ENCODE results near the gene WBP4. TPM values are rescaled to one million over a fixed set of nuclear protein-coding genes. Genes with fewer than 3 reads are reported as not detected.

WBP4 gene
- total RNA-seq, 2 donors from 2014 or later = 5.3 to 8.6 TPM

DNA sequence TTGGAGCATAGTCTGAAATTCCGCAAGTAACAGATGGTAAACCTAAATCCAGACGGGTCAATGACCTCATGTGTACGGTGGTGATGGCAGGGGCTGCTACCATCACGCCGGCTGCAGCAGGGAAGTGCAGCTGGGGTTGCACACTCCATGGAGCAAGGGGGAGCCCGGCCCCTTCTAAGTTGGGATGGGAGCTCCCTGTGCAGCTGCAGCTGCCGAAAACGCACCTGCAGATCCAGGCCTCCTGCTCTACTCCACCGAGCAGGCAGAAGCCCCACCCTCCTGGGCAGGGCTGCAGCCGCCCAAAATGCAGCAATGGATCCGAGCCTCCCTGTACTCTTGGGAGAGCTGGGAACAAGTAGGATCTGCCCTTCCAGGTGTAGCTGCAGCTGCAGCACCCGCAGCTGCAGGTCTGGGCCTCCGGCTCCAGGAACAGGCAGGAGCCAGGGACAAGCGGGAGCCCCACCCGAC is 45.8 kb downstream of the WBP4 start:
- H3K4me3 ChIP-seq = no peak overlapping the region
- no peak for TF ChIP-seq CTCF (IDR thresholded peaks at IDR 0.05)
- H3K9me3 ChIP-seq = no peaks in the 10 kb centered on the region
- WGBS, 2 donors = 81 to 95% methylated on average over 10 to 14 of the region's 15 CpGs
- ATAC-seq (no peak), DNase-seq (no peak)
- H3K36me3 ChIP-seq (replicated peaks in 1 of 2; ENCODE audit: insufficient read depth in 1 of 2, low read depth in 2 of 2) = no peaks in the 10 kb centered on the region
- H3K27ac ChIP-seq = no peak overlapping the region
- H3K4me1 ChIP-seq = no peaks in the 10 kb centered on the region
- intact Hi-C loops (cut with DNase I) = no loop called here
- H3K27me3 ChIP-seq = no peaks in the 10 kb centered on the region

DNA sequence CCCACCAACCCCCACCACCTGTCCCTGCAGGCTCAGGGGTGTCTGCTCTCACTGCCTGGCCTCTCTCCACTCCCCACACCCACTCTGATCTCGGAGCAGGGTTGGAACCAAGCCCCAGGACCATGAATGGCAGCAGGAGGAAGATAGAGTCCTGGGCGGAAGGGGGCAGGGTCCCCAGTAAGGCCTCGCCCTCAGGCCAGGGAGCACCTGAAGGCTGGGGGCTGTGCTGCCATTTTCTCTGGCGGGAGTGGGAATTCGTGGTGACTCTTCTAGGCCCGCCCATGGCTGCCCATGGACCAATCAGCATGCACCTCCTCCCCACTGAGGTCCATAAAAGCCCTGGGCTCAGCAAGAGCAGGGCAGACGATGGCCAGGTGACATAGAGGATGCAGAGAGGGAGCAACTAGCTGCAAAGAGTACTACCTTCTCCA is 46.3 kb downstream of the WBP4 start:
- no peaks in the 10 kb centered on the region for H3K9me3 ChIP-seq
- intact Hi-C loops (cut with DNase I) = no loop called here
- 79 to 88% methylated on average over 5 to 7 of the region's 7 CpGs for WGBS, 2 donors
- DNase-seq (no peak), ATAC-seq (no peak)
- no peaks in the 10 kb centered on the region for H3K4me1 ChIP-seq
- no peaks in the 10 kb centered on the region for H3K36me3 ChIP-seq (replicated peaks in 1 of 2; ENCODE audit: insufficient read depth in 1 of 2, low read depth in 2 of 2)
- H3K27ac ChIP-seq = no peak overlapping the region
- TF ChIP-seq CTCF (IDR thresholded peaks at IDR 0.05) = no peak
- no peak for TF ChIP-seq POLR2A (IDR thresholded peaks at IDR 0.05)
- H3K4me3 ChIP-seq = no peak overlapping the region
- H3K27me3 ChIP-seq = no peaks in the 10 kb centered on the region

- Histone ChIP-seq H3K27me3 (no peaks in the 10 kb centered on the region), H3K4me3 (no peak overlapping the region), H3K9me3 (no peaks in the 10 kb centered on the region), H3K4me1 (no peaks in the 10 kb centered on the region), H3K27ac (no peak overlapping the region), H3K36me3 (replicated peaks in 1 of 2; ENCODE audit: insufficient read depth in 1 of 2, low read depth in 2 of 2) (no peaks in the 10 kb centered on the region)
- TF ChIP-seq POLR2A (IDR thresholded peaks at IDR 0.05) (no peak), CTCF (IDR thresholded peaks at IDR 0.05) (no peak)
- intact Hi-C loops (cut with DNase I) = no loop called here
- no peak for DNase-seq
- ATAC-seq = no peak
- WGBS, 2 donors = 87 to 90% methylated on average over 7 of the region's 7 CpGs
Measured at GRCh38 chr13:41111454-41111853, 50.1 kb downstream of the WBP4 start.

- Histone ChIP-seq H3K36me3 (replicated peaks in 1 of 2; ENCODE audit: insufficient read depth in 1 of 2, low read depth in 2 of 2) (no peaks in the 10 kb centered on the region), H3K4me1 (no peaks in the 10 kb centered on the region), H3K27ac (no peak overlapping the region), H3K27me3 (no peaks in the 10 kb centered on the region), H3K9me3 (no peaks in the 10 kb centered on the region), H3K4me3 (no peak overlapping the region)
- ATAC-seq (no peak), DNase-seq (no peak)
- WGBS, 2 donors = 88 to 89% methylated on average over 4 of the region's 4 CpGs
- intact Hi-C loops (cut with DNase I) = no loop called here
- TF ChIP-seq POLR2A (IDR thresholded peaks at IDR 0.05) (no peak), CTCF (IDR thresholded peaks at IDR 0.05) (no peak)
Measured at GRCh38 chr13:41117869-41118268, 56.6 kb downstream of the WBP4 start.

DNA sequence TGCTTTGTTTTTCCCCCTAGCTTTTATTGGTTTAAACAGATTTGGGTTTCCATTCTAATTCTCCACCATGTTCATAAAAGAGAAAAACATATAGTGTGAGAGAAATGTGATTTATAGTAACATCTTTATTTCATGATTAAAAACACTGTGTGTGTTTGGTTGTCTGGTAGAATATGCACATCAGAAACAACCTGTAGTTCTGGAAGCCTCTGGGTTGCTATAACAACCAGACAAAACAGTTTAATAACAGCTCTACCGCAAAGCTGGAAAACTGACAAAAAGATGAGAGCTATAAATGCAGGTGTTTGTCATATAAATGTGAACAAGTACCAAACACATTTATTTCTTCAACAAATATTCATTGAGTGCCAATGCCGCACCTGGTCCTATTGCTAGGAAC is 61.5 kb downstream of the WBP4 start:
- Histone ChIP-seq H3K9me3 (no peaks in the 10 kb centered on the region), H3K27me3 (no peaks in the 10 kb centered on the region), H3K27ac (no peak overlapping the region), H3K4me1 (no peaks in the 10 kb centered on the region), H3K4me3 (no peak overlapping the region), H3K36me3 (replicated peaks in 1 of 2; ENCODE audit: insufficient read depth in 1 of 2, low read depth in 2 of 2) (no peaks in the 10 kb centered on the region)
- intact Hi-C loops (cut with DNase I) = no loop called here
- DNase-seq (no peak), ATAC-seq (no peak)
- 53 to 60% methylated on average over 2 of the region's 2 CpGs for WGBS, 2 donors
- no peak for TF ChIP-seq POLR2A (IDR thresholded peaks at IDR 0.05)
- TF ChIP-seq CTCF (IDR thresholded peaks at IDR 0.05) = no peak
